ENCODE data around the gene CCT8L2. TPM values are rescaled to one million over a fixed set of nuclear protein-coding genes. Genes with fewer than 3 reads are reported as not detected.
"Not testable (repeated sequence)": the region's sequence is repeated elsewhere in the genome, so short reads cannot be mapped to it uniquely, and the experiment has no call there.

The CCT8L2 gene
- total RNA-seq, 1 experiment from 2014 or later: not detected

DNA sequence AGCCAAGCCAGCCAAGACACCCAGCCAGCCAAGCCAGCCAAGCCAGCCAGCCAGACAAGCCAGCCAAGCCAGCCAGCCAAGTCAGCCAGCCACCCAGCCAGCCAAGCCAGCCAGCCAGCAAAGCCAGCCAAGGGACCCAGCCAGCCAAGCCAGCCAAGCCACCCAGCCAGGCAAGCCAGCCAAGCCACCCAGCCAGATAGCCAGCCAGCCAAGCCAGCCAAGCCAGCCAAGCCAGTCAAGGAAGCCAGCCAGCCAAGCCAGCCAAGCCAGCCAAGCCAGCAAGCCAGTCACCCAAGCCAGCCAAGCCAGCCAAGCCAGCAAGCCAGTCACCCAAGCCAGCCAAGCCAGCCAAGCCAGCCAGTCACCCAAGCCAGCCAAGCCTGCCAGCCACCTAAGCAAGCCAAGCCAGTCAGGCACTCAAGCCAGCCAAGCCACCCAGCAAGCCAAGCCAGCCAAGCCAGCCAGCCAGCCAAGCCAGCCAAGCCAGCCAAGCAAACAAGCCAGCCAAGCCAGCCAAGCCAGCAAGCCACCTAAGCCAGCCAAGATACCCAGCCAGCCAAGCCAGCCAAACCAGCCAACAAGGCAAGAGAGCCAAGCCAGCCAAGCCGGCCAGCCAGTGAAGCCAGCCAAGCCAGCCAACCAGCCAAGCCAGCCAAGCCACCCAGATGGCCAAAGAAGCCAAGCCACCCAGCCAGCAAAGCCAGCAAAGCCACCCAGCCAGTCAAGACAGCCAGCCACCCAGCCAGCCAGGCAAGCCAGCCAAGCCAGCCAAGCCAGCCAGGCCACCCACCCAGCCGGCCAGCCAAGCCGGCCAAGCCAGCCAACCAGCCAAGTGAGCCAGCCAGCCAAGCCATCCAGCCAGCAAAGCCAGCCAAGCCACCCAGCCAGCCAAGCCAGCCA lies 33.3 kb downstream of the CCT8L2 start:
- no peak for DNase-seq (ENCODE audit: low read depth)

- not testable (repeated sequence) for DNase-seq (ENCODE audit: low read depth)
These were observed 34.1 kb downstream of the CCT8L2 start for GRCh38 chr22:16558376-16558945.

GRCh38 chr22:16557511-16557910 lies 35.1 kb downstream of the CCT8L2 start:
- DNase-seq (ENCODE audit: low read depth): not testable (repeated sequence)

DNA sequence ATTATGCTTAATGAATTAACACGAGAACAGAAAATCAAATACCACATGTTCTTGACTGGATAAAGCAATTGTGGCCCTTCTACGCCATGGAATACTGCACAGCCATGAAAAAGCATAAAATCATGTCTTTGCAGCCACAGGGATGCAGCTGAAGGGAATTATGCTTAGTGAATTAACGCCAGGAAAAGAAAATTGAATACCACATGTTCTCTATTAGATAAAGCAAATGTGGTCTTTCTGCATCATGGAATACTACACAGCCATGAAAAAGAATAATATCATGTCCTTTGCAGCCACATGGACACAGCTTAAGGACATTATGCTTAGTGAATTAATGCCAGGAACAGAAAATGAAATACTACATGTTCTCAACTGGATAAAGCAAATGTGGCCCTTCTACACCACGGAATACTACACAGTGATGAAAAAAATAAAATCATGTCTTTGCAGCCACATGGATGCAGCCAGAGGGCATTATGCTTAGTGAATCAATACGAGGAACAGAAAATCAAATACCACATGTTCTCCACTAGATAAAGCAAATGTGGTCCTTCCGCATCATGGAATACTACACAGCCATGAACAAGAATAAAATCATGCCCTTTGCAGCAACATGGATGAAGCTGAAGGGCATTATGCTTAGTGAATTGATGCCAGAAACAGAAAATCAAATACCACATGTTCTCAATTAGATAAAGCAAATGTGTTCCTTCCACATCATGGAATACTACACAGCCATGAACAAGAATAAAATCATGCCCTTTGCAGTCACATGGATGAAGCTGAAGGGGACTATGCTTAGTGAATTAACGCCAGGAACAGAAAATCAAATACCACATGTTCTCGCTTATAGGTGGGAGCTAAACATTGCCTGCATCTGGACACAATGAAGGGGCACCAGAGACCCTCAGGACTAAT lies 37.3 kb downstream of the CCT8L2 start:
- not testable (repeated sequence) for DNase-seq (ENCODE audit: low read depth)

- not testable (repeated sequence) for DNase-seq (ENCODE audit: low read depth)
These were observed 49.3 kb downstream of the CCT8L2 start for GRCh38 chr22:16543310-16543709.

Other genes starting within 250 kb of the CCT8L2 start
- 0.69 TPM in 1 of 2 replicates, not detected in the other for gene XKR3, start 232.6 kb upstream of the CCT8L2 start, total RNA-seq (2014; rRNA removed; shearing (Covaris generic))

All from Daoy (cell line).